ENCODE data around the gene KDM4C. TPM values are rescaled to one million over a fixed set of nuclear protein-coding genes. Genes with fewer than 3 reads are reported as not detected.

Gene KDM4C
- polyA plus RNA-seq, 1 donor (not counting 4 experiments of a cell fraction or from before 2014, with no cell fraction given): 17.2 TPM

GRCh38 chr9:7205806-7206205 is 448.0 kb downstream of the KDM4C start:
- H3K36me3 ChIP-seq (ENCODE audit: control insufficient read depth in 2 of 2, extremely low read depth in 1 of 2, insufficient read depth in 2 of 2, low read length in 2 of 2): no peaks in the 10 kb centered on the region
- dilution Hi-C loops (cut with MboI; ENCODE audit: extremely low pct_ligation_motif_present, low sequenced_read_pairs): no loop called here

GRCh38 chr9:7206221-7206758 is 448.5 kb downstream of the KDM4C start:
- H3K9ac ChIP-seq (ENCODE audit: control insufficient read depth, extremely low read depth, insufficient read depth, low read length): no peak overlapping the region
- H3K36me3 ChIP-seq (ENCODE audit: control insufficient read depth in 2 of 2, extremely low read depth in 1 of 2, insufficient read depth in 2 of 2, low read length in 2 of 2): no peaks in the 10 kb centered on the region
- no peaks in the 10 kb centered on the region for H3K79me2 ChIP-seq (ENCODE audit: control insufficient read depth, insufficient read depth, low read length)
- FAIRE-seq (no peak), DNase-seq (ENCODE audit: low read depth, low spot score) (no peak)
- H3K9me3 ChIP-seq (ENCODE audit: control insufficient read depth, low read depth, low read length): no peaks in the 10 kb centered on the region
- dilution Hi-C loops (cut with MboI; ENCODE audit: extremely low pct_ligation_motif_present, low sequenced_read_pairs): no loop called here
- H4K20me1 ChIP-seq (ENCODE audit: control insufficient read depth, extremely low read depth, insufficient read depth, low read length): no peaks in the 10 kb centered on the region
- H3K4me3 ChIP-seq (ENCODE audit: control insufficient read depth in 2 of 3, extremely low read depth in 1 of 3, insufficient read depth in 2 of 3, low read depth in 1 of 3, low read length in 3 of 3): no peak overlapping the region
- no peaks in the 10 kb centered on the region for H3K4me1 ChIP-seq (ENCODE audit: control insufficient read depth, extremely low read depth, insufficient read depth, low read length)
- no peak overlapping the region for H2AFZ ChIP-seq (ENCODE audit: control insufficient read depth, low read length)
- H3K27ac ChIP-seq (ENCODE audit: control insufficient read depth, insufficient read depth, low read length): no peak overlapping the region
- no peak overlapping the region for H3K4me2 ChIP-seq (ENCODE audit: control insufficient read depth, extremely low read depth, insufficient read depth, low read depth, low read length)
- H3K27me3 ChIP-seq (ENCODE audit: control insufficient read depth, extremely low read depth, insufficient read depth, low read length): no peaks in the 10 kb centered on the region
- TF ChIP-seq CTCF (optimal IDR thresholded peaks at IDR 0.05 in 1 of 3, IDR thresholded peaks at IDR 0.05 in 1 of 3, conservative IDR thresholded peaks at IDR 0.05 in 1 of 3; ENCODE audit: extremely low read depth in 1 of 3, insufficient read depth in 2 of 3, low read length in 3 of 3): no peak
- TF ChIP-seq EZH2 (IDR thresholded peaks at IDR 0.05; ENCODE audit: low read length): no peak
- H3K9me1 ChIP-seq (ENCODE audit: control insufficient read depth, extremely low read depth, insufficient read depth, low read length): no peaks in the 10 kb centered on the region

More at GRCh38 chr9:7205806-7206205, 448.0 kb downstream of the KDM4C start:
- Histone ChIP-seq H3K4me1 (ENCODE audit: control insufficient read depth, extremely low read depth, insufficient read depth, low read length) (no peaks in the 10 kb centered on the region), H3K9ac (ENCODE audit: control insufficient read depth, extremely low read depth, insufficient read depth, low read length) (no peak overlapping the region), H3K27me3 (ENCODE audit: control insufficient read depth, extremely low read depth, insufficient read depth, low read length) (no peaks in the 10 kb centered on the region), H3K9me3 (ENCODE audit: control insufficient read depth, low read depth, low read length) (no peaks in the 10 kb centered on the region), H3K4me3 (ENCODE audit: control insufficient read depth in 2 of 3, extremely low read depth in 1 of 3, insufficient read depth in 2 of 3, low read depth in 1 of 3, low read length in 3 of 3) (no peak overlapping the region), H3K9me1 (ENCODE audit: control insufficient read depth, extremely low read depth, insufficient read depth, low read length) (no peaks in the 10 kb centered on the region), H4K20me1 (ENCODE audit: control insufficient read depth, extremely low read depth, insufficient read depth, low read length) (no peaks in the 10 kb centered on the region), H2AFZ (ENCODE audit: control insufficient read depth, low read length) (no peak overlapping the region), H3K4me2 (ENCODE audit: control insufficient read depth, extremely low read depth, insufficient read depth, low read depth, low read length) (no peak overlapping the region), H3K79me2 (ENCODE audit: control insufficient read depth, insufficient read depth, low read length) (no peaks in the 10 kb centered on the region), H3K27ac (ENCODE audit: control insufficient read depth, insufficient read depth, low read length) (no peak overlapping the region)
- no peak for TF ChIP-seq CTCF (optimal IDR thresholded peaks at IDR 0.05 in 1 of 3, IDR thresholded peaks at IDR 0.05 in 1 of 3, conservative IDR thresholded peaks at IDR 0.05 in 1 of 3; ENCODE audit: extremely low read depth in 1 of 3, insufficient read depth in 2 of 3, low read length in 3 of 3)
- TF ChIP-seq EZH2 (IDR thresholded peaks at IDR 0.05; ENCODE audit: low read length): no peak
- FAIRE-seq (no peak), DNase-seq (ENCODE audit: low read depth, low spot score) (no peak)
